GM19099 (cell line): ENCODE data around the gene KLHL9.

Source experiments
- POLR2A ChIP-seq: IDR thresholded peaks from 3 replicates; pipeline ENCODE4 v1.6.1; 2011; ENCODE audit warnings: low read depth; ENCODE audit not compliant: insufficient read length; ENCODE audit errors: extremely low read depth

The KLHL9 gene, protein sequence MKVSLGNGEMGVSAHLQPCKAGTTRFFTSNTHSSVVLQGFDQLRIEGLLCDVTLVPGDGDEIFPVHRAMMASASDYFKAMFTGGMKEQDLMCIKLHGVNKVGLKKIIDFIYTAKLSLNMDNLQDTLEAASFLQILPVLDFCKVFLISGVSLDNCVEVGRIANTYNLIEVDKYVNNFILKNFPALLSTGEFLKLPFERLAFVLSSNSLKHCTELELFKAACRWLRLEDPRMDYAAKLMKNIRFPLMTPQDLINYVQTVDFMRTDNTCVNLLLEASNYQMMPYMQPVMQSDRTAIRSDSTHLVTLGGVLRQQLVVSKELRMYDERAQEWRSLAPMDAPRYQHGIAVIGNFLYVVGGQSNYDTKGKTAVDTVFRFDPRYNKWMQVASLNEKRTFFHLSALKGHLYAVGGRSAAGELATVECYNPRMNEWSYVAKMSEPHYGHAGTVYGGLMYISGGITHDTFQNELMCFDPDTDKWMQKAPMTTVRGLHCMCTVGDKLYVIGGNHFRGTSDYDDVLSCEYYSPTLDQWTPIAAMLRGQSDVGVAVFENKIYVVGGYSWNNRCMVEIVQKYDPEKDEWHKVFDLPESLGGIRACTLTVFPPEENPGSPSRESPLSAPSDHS

GRCh38 chr9:21334701-21335632, at the start of gene KLHL9:
Gene KLHL9 (minus strand): TSS chr9:21335404. CDS start chr9:21334859, 545 bp downstream.
- peak; percentile 83 for TF ChIP-seq POLR2A

DNA sequence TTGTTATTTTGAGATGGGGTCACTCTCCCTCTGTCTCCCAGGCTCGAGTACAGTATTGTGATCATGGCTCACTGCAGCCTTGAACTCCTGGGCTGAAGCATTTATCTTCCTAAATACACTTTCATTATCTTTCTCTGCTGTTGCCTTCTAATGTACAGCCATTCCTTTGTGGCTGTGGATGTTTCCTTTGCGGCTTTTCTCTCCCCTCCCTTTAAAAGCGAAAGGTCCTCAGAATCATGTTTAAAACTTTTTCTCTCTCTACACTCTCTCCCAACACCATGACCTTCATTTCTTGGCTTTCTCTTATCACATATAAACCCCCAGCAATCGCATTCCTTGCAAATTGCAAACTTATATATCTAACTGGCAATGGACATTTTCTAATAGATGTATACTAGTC, 48.4 kb upstream of the KLHL9 start:
- no peak for TF ChIP-seq POLR2A

DNA sequence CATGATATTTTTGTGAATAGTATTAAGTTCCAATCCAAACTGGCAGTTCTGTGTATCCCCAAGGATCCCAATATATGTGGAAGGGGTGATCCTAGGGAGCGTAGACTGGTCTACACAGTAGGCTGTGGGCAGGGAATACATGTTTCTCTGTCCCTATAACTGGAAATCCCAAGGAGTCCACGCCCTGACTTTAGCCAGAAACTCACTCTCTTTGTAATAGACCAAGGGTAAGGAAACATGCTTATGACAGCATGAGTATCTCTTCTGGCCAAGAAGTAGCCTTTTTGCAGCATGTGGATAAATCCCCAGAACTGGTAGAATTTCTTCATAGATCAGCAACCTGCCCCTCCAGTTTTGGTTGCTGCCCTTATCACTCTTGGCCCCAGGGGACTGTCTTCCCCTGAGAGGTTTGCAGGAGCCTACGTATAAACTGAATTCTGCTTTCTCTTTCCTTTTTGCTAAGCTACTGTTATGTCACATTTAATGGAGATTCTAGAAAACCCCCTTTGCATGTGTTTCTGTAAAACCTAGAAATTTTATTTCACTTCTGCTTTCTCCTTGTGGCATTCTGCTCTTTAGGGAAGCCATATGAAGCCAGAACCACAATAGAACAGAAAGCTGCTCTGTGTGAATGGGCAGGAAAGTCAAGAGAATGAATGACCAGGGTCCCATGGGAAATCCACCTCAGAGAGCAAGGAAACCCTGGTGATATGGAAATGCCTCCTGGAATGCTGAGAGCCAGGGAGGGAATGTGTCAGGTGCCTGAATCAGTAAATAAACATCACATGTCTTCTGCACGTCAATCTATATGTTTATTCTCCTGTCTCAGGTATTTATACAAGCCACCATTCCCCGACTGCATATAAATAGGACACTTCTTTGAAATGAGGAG, 46.5 kb upstream of the KLHL9 start:
- TF ChIP-seq POLR2A, result peak; percentile 10

DNA sequence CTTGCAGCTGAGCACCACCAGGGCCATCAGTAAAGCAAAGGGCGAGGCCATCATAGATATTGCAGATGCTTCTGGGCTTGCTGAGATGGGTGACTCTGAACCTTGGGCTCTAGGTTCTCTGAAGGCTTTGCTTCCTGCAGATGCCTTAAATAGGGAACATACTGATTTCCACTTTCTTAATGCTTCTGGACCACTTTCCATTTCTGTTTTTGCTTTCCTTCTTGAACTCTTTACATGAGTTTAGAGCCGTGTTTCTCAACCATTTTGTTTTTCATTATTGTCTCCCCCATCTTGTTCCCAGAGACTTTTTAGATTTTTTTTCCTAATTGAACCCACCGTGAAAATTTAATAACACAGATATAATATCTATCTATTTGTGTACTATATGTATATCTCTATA, 32.8 kb upstream of the KLHL9 start, which contains the start of gene IFNA13:
Gene IFNA13 (minus strand): TSS at position 101 of the 400 bp plus-strand sequence. CDS start 47 bp downstream, at position 54.
- no peak for TF ChIP-seq POLR2A

DNA sequence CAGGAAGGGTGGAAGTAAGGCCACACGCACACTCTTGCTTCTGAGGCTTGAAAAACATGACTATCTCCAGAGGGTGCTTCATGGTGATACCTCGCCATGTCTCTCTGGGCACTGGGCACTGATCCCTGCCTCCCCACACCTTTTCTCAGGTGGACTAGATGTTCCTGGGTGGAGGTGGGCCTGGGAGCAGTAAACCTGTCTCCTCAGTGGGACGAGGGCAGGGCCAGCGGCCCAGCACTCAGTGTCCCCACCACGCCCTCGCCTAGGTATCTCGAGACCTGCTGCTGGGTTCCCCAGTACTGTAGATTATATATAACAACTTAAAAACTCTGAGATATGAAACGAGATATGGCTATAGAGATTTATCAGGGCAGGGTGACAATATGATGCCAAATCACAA, 27.1 kb upstream of the KLHL9 start:
- no peak for TF ChIP-seq POLR2A

DNA sequence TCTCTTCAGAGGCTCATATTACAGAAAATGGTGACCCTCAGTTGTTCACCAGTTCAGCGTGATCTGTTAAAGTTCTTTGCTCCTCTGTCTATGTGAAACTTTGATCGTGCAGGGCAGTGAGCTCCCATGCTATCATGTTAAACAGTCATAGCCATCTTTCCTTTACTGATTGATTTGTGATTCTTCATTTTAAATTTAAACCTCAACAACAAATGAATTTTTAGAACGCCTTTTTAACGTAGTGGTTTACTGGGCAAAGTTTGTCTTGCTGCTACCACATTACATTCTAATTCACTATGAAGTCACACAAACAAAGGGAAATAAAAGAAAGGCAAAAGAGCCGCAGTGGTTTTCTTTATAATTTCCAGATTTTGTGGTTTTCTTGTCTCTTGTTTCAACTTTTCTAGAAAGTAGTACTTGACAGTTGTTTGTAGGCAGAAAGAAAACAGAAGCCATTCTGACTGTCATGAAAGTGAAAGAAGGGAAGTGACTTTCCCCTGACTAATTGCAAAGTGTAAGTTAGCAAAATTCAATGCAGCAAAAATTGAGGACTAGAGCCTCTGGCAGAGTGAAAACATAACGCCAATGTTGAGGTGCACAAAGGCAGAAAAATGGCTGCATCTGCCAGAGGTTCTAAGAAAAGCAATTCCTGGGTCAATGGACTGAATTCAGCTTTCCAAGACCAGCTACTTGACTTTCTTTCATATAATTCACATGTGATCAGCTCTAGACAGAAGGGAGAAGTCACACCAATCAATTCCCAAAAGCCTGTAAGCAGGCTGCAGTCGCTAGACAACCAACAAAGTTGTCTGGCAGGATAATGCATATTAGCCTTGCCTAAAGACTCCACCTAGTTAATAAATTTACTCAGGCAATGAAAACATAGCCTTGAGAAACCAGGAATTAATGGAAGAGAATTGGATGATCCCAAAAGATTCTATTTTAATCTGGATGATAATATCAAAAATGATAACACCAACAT, 22.6 kb upstream of the KLHL9 start:
- TF ChIP-seq POLR2A, result no peak

- TF ChIP-seq POLR2A, result no peak
Measured at GRCh38 chr9:21350787-21351186, 15.6 kb upstream of the KLHL9 start, which contains the start of gene IFNA6. Gene IFNA6 (minus strand): TSS chr9:21350887. CDS start chr9:21350887, 0 bp downstream.

DNA sequence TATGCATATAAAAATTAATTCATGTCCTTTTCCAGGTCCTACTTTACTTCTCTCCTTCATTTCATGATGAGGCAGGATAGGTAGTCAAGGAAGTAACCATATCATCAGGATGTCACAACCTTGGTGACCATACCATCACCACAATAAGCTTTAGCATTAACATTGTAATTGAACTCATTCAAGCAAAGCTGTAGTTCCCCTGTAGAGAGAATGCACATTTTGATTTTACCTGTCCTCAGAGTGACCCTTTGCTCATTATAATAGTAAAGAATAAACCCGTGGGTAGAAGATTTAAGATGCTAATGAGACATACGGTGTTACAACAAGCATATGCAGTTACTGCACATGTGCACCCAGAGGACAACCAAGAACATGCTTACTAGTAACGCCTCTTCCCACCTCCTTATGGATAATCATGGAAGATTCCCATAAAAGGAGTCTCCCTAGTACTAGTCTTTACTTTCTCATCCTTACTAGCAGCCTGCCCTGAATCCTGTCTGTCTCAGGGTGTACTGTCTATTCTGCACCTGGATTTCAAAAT, 13.3 kb upstream of the KLHL9 start:
- TF ChIP-seq POLR2A, result no peak

- no peak for TF ChIP-seq POLR2A
Measured at GRCh38 chr9:21340735-21341134, 5.5 kb upstream of the KLHL9 start.

DNA sequence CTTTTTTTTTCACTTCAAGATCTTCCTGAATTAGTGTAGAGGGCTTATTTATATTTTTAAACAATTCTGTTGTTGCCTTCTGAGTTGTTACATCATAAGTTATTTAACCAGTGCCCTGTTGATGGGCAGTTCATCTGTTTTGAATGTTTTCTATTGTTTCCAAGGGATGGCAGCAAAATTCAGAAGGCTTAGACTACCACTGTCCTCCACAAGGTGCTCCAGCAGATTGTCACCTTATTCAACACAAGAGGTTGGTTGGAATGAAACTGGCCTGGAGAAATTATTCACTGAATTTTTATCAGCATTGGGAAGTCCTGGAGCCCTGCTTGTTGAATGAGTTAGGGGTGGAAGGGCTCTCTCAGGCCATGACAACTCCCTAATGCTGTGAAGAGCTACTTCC, 1.3 kb upstream of the KLHL9 start:
- TF ChIP-seq POLR2A, result no peak

- no peak for TF ChIP-seq POLR2A
Measured at GRCh38 chr9:21333226-21333625, 2.0 kb downstream of the KLHL9 start.

GRCh38 chr9:21331676-21332402, 3.4 kb downstream of the KLHL9 start:
- no peak for TF ChIP-seq POLR2A
